GM12878 (cell line): ENCODE results near the gene SPATA9. TPM values are rescaled to one million over a fixed set of nuclear protein-coding genes. Genes with fewer than 3 reads are reported as not detected.
A peak's percentile ranks its signal among the peaks of the same experiment; 100 is the strongest.

ENCODE experiments used
- ATF7 ChIP-seq: fragments of 450-650 bp; IDR thresholded peaks from 2 replicates; pipeline ENCODE4 v1.6.1; 2016; ENCODE audit warnings: low read depth, mild to moderate bottlenecking
- CHD4 ChIP-seq: fragments of 200-600 bp; sonication (generic); IDR thresholded peaks from 2 replicates; pipeline ENCODE4 v1.6.1; 2016; ENCODE audit warnings: mild to moderate bottlenecking
- CREB1 ChIP-seq: IDR thresholded peaks from 2 replicates; pipeline ENCODE4 v1.6.1; 2012; ENCODE audit warnings: low read depth, mild to moderate bottlenecking, inconsistent platforms
- FOXM1 ChIP-seq: IDR thresholded peaks from 2 replicates; pipeline ENCODE4 v1.6.1; 2012; ENCODE audit warnings: low read depth, mild to moderate bottlenecking, inconsistent platforms, low read length, moderate library complexity
- JUND ChIP-seq: IDR thresholded peaks from 2 replicates; pipeline ENCODE4 v1.6.1; 2012; ENCODE audit warnings: low read depth, mild to moderate bottlenecking, low read length, improper control_type of control experiment, moderate library complexity
- NRF1 ChIP-seq: conservative IDR thresholded peaks from 2 replicates; pipeline ENCODE4 v1.6.1; 2011; ENCODE audit warnings: mild to moderate bottlenecking, low read depth, low read length, improper control_type of control experiment
- RELA ChIP-seq: fragments of 450-650 bp; IDR thresholded peaks from 2 replicates; pipeline ENCODE4 v1.8.0; 2014; ENCODE audit warnings: borderline replicate concordance; ENCODE audit not compliant: partially characterized antibody
- SMC3 ChIP-seq: IDR thresholded peaks from 2 replicates; pipeline ENCODE4 v1.6.1; 2011; ENCODE audit warnings: low read length, improper control_type of control experiment, borderline replicate concordance
- SP1 ChIP-seq: IDR thresholded peaks from one replicate; pipeline ENCODE4 v1.6.1; 2011; ENCODE audit warnings: low read depth, low read length
- STAT1 ChIP-seq: fragments of 450-650 bp; conservative IDR thresholded peaks from 2 replicates; pipeline ENCODE4 v1.6.1; 2014; ENCODE audit warnings: antibody characterized with exemption, mild to moderate bottlenecking
- YBX1 ChIP-seq: fragments of 450-650 bp; IDR thresholded peaks from 2 replicates; pipeline ENCODE4 v1.6.1; 2016; ENCODE audit warnings: antibody characterized with exemption
- polyA plus RNA-seq, 11 experiments: library from polyadenylated mRNA; depleted of rRNA in 4 of 11; unstranded in 6 of 11; stranded (reverse) in 5 of 11; fragments of >200 nt; fragmentation: Nextera tagmentation in 4 of 11; fragmentation: Illumina TruSeq in 1 of 11; extraction: Ambion mirVana in 4 of 11; extraction: Trizol in 1 of 11; gene quantifications; 1 replicate in 1 of 11; 2 replicates in 10 of 11; pipeline versions ENCODE4 v1.2.1 to v1.2.3, GENCODE V29; 2011 to 2016; ENCODE audit warnings: inconsistent platforms in 2 of 11, missing spikeins in 2 of 11, low read depth in 1 of 11
- total RNA-seq, 4 experiments: library from RNA; depleted of rRNA in 3 of 4; stranded (reverse); fragments of >200 nt in 3 of 4; fragmentation: Illumina TruSeq in 1 of 4; extraction: Trizol in 1 of 4; gene quantifications; 2 replicates each; pipeline versions ENCODE4 v1.2.1 to v1.2.3, GENCODE V29; 2013 to 2021
- TF ChIP-seq, protein P1 (sequence below): fragments of 450-650 bp; formaldehyde crosslinking; IDR thresholded peaks from 2 replicates; pipeline ENCODE4 v1.4.0; 2020; ENCODE audit warnings: mild to moderate bottlenecking, moderate library complexity
- TF ChIP-seq, protein P2 (sequence below): fragments of 450-650 bp; conservative IDR thresholded peaks from 2 replicates; pipeline ENCODE4 v1.6.1; 2017; ENCODE audit warnings: mild to moderate bottlenecking, moderate library complexity
- TF ChIP-seq, protein P3 (sequence below): IDR thresholded peaks from 2 replicates; pipeline ENCODE4 v1.6.1; 2012; ENCODE audit warnings: low read depth, low read length, improper control_type of control experiment
- TF ChIP-seq, protein P4 (sequence below): fragments of 450-650 bp; IDR thresholded peaks from 2 replicates; pipeline ENCODE4 v1.6.1; 2014; ENCODE audit warnings: mild to moderate bottlenecking
- TF ChIP-seq, protein P5 (sequence below): fragments of 150-350 bp; IDR thresholded peaks from 2 replicates; pipeline ENCODE4 v1.6.1; 2014; ENCODE audit warnings: mild to moderate bottlenecking, low read depth, low read length
- TF ChIP-seq, protein P6 (sequence below): IDR thresholded peaks from 2 replicates; pipeline ENCODE4 v1.6.1; 2011; ENCODE audit warnings: low read depth, low read length, improper control_type of control experiment, borderline replicate concordance

SPATA9 gene
- total and polyA plus RNA-seq, 10 of the 15 experiments (the other 5 are each of a cell fraction or from before 2014, with no cell fraction given): 0.11 to 0.49 (median 0.16) TPM; not detected in 1

DNA sequence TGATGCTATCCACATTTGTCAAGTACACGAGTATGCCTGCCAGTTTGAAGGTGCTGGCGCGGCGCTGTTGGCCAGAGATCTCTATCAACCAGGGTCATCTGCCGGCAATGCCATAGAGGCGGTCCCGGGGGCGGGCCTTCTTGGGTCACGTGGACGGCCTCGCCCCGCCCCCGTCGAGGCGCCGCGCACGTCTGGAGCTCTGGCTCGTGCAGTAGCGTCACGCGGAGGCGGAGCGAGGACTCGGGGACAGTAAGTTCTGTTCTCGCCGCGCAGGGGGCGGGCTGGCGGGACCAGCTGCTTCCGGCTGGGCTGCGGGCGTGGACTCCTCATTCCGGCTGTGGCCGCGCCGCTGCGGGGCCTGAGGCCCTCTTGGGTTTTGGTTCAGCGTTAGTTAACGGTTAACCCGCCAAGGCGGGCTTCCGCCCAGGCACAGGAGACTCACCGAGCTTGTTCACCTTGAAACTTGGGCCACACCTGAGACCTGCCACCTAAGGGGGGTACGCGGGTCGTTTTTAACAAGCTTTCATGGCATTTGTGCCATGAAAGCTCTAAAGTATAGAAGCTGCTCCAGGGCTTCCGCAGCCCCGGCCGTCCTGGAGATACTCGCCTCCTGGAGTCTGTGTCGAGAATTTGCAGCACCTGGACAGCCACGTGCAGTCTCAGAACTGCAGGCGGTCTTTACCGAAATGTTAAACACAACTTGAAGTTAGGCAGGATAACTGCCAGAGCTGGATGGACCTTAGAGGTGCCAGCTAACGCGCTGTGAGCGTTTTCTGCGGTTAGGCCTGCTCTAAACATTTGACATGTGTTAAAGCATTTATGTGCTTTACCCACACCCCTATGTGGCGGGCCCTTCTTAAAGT is 36.0 kb downstream of the SPATA9 start, which contains the start of gene RFESD (continued):
- TF ChIP-seq, protein P1, sequence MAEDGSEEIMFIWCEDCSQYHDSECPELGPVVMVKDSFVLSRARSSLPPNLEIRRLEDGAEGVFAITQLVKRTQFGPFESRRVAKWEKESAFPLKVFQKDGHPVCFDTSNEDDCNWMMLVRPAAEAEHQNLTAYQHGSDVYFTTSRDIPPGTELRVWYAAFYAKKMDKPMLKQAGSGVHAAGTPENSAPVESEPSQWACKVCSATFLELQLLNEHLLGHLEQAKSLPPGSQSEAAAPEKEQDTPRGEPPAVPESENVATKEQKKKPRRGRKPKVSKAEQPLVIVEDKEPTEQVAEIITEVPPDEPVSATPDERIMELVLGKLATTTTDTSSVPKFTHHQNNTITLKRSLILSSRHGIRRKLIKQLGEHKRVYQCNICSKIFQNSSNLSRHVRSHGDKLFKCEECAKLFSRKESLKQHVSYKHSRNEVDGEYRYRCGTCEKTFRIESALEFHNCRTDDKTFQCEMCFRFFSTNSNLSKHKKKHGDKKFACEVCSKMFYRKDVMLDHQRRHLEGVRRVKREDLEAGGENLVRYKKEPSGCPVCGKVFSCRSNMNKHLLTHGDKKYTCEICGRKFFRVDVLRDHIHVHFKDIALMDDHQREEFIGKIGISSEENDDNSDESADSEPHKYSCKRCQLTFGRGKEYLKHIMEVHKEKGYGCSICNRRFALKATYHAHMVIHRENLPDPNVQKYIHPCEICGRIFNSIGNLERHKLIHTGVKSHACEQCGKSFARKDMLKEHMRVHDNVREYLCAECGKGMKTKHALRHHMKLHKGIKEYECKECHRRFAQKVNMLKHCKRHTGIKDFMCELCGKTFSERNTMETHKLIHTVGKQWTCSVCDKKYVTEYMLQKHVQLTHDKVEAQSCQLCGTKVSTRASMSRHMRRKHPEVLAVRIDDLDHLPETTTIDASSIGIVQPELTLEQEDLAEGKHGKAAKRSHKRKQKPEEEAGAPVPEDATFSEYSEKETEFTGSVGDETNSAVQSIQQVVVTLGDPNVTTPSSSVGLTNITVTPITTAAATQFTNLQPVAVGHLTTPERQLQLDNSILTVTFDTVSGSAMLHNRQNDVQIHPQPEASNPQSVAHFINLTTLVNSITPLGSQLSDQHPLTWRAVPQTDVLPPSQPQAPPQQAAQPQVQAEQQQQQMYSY (CRISPR knock-in tag): no peak
- TF ChIP-seq SMC3 (no peak), JUND (no peak), STAT1 (no peak), ATF7 (no peak), YBX1 (no peak), CHD4 (no peak), CREB1 (peak; percentile 68), SP1 (peak; percentile 66), NRF1 (peak; percentile 35; the same call in 1 of the 2 replicates), FOXM1 (no peak), RELA (peak; percentile 40)
- TF ChIP-seq, protein P2, sequence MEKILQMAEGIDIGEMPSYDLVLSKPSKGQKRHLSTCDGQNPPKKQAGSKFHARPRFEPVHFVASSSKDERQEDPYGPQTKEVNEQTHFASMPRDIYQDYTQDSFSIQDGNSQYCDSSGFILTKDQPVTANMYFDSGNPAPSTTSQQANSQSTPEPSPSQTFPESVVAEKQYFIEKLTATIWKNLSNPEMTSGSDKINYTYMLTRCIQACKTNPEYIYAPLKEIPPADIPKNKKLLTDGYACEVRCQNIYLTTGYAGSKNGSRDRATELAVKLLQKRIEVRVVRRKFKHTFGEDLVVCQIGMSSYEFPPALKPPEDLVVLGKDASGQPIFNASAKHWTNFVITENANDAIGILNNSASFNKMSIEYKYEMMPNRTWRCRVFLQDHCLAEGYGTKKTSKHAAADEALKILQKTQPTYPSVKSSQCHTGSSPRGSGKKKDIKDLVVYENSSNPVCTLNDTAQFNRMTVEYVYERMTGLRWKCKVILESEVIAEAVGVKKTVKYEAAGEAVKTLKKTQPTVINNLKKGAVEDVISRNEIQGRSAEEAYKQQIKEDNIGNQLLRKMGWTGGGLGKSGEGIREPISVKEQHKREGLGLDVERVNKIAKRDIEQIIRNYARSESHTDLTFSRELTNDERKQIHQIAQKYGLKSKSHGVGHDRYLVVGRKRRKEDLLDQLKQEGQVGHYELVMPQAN: no peak; the same call in 1 of the 2 replicates
- TF ChIP-seq, protein P3, sequence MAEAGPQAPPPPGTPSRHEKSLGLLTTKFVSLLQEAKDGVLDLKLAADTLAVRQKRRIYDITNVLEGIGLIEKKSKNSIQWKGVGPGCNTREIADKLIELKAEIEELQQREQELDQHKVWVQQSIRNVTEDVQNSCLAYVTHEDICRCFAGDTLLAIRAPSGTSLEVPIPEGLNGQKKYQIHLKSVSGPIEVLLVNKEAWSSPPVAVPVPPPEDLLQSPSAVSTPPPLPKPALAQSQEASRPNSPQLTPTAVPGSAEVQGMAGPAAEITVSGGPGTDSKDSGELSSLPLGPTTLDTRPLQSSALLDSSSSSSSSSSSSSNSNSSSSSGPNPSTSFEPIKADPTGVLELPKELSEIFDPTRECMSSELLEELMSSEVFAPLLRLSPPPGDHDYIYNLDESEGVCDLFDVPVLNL: 0 out of 2 replicates have a peak, but pooled peaks have one; percentile 18
- TF ChIP-seq, protein P4, sequence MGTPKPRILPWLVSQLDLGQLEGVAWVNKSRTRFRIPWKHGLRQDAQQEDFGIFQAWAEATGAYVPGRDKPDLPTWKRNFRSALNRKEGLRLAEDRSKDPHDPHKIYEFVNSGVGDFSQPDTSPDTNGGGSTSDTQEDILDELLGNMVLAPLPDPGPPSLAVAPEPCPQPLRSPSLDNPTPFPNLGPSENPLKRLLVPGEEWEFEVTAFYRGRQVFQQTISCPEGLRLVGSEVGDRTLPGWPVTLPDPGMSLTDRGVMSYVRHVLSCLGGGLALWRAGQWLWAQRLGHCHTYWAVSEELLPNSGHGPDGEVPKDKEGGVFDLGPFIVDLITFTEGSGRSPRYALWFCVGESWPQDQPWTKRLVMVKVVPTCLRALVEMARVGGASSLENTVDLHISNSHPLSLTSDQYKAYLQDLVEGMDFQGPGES: no peak
- TF ChIP-seq, protein P5, sequence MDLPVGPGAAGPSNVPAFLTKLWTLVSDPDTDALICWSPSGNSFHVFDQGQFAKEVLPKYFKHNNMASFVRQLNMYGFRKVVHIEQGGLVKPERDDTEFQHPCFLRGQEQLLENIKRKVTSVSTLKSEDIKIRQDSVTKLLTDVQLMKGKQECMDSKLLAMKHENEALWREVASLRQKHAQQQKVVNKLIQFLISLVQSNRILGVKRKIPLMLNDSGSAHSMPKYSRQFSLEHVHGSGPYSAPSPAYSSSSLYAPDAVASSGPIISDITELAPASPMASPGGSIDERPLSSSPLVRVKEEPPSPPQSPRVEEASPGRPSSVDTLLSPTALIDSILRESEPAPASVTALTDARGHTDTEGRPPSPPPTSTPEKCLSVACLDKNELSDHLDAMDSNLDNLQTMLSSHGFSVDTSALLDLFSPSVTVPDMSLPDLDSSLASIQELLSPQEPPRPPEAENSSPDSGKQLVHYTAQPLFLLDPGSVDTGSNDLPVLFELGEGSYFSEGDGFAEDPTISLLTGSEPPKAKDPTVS: no peak
- TF ChIP-seq, protein P6, sequence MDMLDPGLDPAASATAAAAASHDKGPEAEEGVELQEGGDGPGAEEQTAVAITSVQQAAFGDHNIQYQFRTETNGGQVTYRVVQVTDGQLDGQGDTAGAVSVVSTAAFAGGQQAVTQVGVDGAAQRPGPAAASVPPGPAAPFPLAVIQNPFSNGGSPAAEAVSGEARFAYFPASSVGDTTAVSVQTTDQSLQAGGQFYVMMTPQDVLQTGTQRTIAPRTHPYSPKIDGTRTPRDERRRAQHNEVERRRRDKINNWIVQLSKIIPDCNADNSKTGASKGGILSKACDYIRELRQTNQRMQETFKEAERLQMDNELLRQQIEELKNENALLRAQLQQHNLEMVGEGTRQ: peak; percentile 78
